GM18508 (cell line): Measurements from ENCODE around the gene NFIX.

Experiments used
- ATAC-seq: cut with Tn5 transposase; IDR thresholded peaks from one replicate; pipeline ENCODE4 v1.9.1; 2021; ENCODE audit warnings: moderate number of reproducible peaks; ENCODE audit not compliant: insufficient read depth, unreplicated experiment

Gene NFIX

DNA sequence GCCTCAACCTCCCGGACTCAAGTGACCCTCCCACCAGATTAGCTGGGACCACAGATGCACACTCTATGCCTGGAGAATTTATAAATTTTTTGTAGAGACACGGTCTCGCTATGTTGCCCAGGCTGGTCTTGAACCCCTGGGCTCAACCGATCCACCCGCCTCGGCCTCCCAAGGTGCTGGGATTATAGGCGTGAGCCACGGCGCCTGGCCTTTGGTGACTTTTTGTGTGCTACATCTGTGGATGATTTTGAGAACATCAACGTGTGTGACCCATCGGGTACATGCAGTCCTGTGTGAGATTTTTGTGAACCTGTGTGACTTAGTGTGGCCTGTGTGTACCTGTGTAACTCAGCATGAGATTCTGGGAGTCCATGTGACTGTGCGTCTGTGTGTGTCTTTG lies 8.5 kb upstream of the NFIX start:
- no peak for ATAC-seq

DNA sequence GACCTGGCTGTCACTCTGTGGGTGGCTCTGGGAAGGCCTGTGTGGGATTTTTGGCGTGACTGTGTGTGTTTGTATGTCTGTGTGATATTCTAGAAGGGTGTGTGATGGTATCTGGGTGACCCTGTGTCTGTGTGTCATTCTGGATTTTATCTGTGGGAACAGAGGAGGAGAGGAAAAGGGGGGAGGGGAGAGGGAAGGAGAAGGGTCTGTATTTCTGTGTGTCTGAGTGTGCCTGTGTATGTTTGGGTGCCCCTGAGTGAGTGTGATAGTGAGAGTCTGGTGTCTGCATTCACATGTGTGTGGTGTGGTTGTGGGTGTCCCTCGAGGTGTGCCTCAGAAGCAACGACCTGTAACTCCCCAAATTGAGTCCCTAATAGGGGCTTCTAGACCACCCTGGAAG lies 8.1 kb upstream of the NFIX start:
- ATAC-seq = no peak

DNA sequence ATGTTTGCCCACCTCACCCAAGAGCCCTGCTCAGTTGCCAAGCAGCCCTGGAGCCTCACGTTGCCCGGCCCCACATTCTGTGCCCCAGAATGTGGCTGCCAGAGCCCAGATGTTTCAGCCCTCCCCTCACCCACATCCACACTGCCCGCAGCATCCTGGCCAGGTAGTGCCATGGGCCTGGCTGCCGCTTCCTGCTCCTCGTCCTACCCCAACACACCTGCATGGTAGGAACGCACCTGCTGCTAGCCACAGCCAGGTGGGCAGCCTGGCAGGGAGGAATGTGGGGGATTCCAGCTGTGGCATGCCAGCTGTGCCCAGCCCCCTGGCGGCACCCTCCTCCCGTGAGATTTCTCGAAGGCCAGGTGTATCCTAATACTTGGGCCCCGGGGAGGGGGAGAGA lies 7.5 kb upstream of the NFIX start:
- no peak for ATAC-seq

DNA sequence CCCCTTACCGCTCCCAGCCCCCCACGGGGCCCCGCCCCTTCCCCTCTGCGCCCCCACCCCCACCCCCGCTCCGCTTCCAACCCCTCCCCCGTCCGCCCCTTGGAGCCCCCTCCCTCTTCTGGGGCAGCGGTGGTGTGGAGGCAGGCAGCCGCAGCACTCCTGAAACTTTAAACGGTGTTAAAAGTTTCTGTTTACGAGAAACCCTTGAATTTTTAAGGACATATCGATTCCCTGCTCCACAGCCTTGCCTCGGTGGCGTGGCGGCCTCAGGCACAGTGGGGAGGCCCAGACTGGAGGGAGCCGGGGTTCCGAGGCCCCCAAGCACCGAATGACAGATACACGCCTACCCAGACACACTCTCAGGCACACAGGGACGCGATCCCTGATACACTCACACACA lies 4.8 kb upstream of the NFIX start:
- ATAC-seq = no peak

DNA sequence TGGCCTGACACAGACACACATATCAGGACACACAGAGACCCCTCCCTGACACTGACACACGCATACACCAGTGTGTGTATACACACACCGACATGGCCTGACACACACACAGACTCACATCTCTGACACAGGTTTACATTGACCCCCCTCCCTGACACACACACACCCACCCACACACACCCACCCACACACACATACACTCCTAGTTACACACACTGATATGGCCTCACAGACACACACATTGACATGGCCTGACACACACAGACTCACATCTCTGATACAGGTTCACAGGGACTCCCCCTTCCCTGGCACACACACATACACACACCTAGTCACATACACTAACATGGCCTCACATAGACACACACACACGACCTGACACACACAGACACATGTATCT lies 4.4 kb upstream of the NFIX start:
- ATAC-seq = no peak

DNA sequence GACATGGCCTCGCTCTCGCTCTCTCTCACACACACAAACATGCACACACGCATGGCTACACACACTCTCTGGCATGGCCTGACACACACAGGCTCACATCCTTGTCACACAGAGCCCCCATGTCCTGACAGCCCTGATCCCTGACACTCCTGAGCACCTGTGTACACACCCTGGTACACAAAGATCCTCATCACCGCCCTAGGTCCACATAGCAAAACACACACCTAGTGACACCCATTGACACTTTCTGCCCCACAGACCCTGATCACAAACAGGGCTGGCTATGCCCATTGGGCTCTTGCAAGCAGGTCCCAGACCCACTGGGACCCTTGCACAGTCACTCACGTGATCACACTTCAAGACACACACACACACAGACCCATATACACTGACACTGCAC lies 4.0 kb upstream of the NFIX start:
- no peak for ATAC-seq

DNA sequence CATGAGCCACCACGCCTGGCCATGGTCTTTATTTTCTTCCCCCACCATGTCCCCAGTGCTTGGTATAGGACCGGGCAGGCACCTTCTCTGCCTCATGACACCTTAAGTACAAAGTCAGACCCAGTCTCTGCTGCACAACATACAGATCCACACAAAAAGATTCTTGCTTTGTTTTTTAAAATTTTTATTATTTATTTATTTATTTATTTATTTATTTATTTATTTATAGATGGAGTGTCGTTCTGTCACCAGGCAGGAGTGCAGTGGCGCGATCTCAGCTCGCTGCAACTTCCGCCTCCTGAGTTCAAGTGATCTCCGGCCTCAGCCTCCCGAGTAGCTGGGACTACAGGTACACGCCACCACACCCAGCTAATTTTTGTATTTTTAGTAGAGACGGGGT lies 2.5 kb upstream of the NFIX start:
- no peak for ATAC-seq

DNA sequence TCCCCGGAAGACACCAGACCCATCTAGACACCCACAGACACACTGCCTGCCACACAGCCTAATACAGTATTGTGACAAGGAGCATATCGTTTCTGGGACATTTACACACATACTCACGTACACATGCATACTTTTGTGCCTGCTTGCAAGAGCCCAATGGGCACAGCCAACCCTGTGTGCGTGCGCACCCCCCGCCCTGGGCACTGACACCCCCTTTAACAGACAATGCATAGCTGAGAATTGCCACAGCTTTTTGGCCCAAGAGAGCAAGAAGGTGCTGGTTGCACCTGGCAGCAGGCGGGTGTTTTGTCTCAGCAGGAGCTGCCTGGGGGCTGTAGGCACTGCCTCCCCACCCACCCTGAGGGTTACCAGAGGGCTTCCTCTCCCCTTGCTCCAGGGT lies 1.7 kb upstream of the NFIX start:
- ATAC-seq = no peak

DNA sequence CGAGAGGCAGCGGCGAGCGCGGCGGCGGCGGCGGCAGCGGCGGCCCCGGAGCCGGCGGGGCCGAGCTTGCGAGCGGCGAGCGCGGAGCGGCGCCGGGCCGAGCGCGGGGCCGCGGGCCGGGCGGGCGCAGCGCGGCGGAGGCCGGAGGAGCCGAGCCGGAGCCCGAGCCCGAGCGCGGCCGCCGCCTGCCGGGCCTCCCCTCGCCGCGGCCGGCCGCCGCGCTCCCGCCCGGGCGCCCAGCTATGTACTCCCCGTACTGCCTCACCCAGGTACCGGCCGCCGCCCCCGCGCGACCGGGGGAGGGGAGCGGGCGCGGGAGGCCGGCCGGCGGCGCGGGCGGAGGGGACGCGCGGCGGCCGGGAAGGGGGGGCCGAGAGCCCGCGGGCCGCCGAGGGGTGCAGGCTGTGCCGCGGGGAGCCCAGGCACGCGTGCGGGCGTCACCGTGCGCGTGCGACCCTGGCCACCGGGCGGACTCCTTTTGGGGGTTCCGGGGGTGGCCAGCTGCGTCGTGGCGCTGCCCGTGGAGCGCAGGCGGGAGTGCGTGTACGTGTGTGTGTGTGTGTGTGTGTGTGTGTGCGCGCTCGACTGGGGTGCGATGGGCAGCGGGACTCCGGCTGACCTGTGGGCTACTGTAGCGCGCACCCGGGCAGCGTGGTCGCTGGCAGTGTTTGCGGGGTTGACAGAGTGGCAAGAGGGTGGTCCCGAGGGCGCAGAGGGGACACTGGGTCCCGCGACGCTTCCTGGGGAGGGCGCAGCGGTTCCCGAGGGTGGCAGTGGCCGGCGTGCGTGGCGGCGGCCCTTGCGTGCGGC lies 526 bp downstream of the NFIX start:
- ATAC-seq = no peak

DNA sequence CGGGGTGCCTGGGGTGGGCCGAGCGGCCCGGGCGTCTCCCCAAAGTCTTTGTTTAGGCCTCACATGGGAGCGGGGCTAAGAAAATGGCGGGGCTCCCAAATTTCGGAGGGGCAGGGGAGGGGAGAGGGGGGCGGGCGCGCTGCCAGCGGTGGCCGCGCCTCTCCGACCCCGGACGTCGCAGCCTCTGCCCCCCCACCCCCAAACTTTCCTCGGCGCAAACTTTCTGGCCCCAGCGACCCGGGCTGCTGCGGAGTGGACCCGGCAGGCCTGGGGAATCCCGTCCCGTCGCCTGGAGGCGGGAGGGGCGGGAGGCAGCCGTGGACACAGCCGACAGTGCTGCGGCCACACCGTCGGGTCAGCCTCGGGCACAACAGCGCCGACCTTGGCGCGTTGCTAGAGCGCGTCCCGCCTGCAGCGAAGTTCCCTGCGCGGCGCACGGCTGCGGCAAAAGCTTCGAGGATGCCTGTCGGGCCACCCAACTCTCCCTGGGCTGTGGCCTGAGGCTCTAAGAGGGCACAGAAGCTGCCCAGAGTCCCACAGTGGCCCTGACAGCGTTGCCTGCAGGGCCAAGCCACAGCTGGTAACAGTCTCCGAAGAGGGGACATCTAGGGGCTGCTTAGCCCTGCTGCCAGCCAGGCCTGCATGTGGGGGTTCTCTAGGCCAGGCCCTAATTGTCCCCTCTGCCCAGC lies 1.3 kb downstream of the NFIX start:
- no peak for ATAC-seq

DNA sequence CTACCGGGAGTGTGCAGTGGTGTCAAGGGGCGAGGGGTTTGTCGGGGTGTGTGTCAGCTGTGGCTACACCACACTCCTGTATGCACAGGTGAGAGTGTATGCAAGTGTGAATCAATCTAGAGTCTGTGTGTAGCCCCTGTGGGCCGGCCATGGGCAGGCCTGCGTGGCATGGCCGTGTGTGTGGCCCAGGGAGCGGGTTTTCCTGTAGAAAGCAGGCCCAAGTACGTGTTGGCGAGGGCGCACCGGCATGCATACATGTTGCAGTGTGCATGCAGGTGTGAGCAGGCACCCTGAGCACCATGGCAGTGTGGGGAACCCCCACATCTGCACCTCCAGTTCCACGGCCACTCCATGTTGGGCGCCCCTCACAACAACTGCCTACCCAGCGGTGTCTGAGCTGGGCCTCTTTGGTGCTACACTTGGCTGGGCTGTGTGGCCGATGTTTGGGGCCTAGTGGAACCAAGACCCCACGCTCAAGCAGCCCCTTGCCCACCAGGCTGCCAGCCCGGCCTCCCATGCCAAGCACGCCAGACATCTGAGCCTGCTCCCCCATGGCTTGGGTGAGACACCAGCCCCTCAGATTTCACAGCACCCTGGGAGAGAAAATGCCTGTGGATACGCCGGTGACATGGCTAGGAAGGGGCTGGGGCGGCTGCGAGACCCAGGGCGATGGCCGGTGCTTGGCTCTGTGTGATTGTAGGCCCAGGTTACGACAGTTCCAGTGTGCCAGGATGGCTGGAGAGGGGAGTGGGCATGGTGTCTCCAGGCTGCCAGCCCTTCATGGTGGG lies 2.1 kb downstream of the NFIX start:
- no peak for ATAC-seq

DNA sequence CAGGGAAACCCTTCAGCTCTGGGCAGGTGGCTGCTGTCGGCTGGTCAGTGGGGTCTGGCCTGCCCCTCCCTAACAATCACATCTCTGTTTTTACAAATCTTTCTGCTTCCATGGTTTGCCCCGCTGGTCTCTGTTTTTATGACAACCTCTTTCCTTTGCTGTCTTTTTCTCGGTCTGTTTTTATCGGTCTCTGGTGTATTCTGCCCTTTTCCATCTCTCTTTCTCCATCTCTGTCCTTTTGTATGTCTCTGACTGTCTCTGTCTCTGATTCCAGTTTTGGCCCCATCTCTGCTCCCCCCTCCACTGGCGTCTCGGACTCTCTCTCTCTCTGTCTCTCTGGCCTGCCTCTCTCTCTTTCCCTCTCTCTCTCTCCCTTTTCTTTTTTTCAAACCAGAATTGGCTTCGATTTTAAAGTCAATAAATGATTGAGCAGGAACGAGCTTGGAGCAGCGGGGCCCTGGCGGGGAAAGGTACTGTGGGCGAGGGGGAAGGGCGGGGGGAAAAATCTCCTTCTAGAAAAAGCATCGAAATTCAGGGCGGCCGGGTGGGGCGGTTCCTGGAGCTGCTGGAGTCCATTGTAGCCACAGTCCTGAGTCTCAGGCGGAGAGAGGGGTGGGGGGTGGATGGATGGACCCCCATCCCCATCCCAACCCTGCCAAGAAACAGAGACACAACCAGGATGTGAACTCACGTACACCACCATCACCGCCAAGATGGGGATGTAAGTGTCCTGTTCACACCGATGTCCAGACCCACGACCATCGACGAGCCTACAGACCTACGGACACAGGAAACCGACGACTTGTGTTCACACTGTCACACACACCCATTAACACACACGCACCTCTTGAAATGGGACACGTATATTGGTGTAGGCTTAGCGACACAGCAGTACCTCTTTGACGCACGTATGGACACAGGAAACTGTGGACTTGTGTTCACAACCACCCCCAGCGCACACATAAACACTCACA lies 3.0 kb downstream of the NFIX start:
- no peak for ATAC-seq

DNA sequence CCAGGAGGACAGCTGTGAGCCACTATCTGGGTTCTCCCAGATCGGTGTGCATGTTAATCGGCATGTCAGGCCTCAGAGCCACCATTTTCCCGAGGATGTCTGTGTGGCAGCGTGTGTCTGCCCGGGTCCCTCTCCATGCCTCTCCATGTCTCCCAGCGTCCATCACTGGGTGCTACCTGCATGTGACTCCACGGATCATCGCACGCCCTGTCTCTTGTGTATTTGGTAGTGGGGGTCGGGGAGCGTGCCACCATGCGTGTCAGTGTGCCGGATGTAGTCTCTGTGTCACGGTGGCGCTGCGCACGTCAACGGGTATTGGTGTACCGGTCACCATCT lies 5.9 kb downstream of the NFIX start:
- ATAC-seq = no peak

DNA sequence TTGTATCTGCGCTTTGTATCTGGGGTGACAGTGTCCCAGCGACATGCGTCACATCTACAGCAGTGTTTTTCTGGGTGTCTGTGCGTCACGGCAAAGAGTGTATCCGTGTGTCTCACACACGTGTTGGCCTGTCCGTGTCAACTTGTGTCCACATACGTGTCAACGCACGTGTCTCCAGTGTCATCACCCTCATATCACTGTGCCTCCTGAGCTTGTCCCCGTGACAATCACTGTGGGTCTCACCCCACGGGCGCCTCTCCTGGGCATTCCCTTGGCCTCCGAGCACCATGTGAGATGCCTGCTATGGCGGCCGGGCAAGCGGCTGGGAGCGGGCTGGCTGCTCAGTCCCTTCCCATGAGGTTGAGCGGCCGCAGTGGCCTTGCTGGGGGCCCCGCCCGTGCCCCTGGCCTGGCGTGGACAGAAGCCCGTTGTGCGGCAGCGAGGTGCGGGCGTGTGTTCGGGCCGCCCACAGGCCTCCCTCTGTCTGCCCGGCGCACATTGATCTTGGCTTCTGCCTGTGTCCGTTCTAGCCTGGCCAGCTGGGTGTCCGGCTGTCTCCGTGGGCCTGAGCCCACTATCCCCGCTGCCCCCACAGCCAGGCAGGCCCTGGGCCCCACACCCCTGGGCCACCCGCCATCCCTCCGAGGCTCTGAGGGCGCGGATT lies 6.4 kb downstream of the NFIX start:
- ATAC-seq = no peak

DNA sequence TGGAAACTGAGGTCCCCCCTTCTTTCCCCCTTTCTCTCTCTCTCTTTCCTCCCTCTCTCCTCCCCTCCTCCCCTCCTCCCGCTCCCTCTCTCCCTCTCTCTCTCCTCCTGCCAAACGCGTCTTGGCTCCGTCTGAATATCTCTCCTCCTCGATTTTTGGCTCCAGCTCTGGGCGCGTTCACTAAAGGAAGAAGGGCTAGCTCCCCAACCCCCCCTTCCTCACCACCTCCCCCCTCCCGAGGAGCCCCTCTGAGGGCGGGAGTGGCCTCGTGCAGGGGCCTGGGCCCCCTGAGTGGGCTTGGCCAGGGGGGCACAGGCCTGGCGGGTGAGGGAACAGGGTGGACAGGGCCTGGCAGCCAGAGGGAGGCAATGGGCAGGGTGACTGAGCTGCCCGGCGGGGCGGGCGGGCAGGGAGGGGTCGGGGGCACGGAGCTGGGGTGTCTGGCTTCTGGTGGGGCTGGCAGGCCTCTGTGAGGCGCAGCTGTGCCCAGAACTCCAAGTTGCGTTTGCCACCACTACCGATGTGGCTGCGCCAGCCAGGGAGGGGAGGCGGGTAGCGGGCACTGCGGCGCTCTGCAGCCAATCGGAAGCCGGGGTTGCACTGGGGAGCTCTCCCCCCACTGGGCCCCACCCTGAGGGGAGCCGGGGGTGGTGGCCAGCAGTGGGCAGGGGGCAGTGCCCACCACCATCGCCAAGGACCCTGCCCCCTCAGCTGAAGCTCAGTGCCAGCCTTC lies 7.1 kb downstream of the NFIX start:
- ATAC-seq = no peak

DNA sequence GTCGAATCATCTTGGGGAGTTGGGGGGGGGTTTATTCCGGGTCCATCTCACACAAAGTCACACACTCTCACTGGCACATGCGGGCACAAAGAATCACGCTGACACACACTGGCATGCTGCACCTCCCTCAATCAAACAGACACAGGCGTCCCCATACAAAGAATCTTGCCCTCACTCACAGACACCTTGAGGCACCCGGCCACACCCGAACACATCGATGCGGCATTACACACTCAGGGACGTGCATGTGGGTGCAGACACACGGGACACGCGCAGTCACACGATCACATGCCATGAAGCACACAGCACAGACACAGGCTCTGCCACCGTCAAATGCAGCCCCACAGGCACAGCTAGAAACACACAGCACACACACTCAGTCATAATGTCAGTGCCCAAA lies 7.8 kb downstream of the NFIX start:
- no peak for ATAC-seq

DNA sequence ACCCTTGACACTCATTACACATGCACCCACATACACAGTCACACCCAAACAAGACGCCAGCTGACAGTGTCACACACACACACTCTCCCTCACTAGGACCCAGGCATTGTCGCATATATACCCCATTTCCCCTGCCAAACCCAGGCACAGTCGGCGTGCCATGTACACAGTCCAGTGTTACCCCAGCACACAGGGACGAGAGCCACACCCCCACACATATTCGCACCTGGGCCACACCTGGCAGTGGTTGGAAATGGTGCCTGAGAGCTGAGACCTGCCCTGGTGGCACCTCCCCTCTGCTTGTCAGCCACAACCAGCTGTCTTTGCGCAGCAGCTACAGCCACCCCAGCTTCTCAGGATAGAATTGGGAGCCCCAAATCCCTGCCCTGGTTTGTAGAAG lies 9.0 kb downstream of the NFIX start:
- ATAC-seq = no peak

DNA sequence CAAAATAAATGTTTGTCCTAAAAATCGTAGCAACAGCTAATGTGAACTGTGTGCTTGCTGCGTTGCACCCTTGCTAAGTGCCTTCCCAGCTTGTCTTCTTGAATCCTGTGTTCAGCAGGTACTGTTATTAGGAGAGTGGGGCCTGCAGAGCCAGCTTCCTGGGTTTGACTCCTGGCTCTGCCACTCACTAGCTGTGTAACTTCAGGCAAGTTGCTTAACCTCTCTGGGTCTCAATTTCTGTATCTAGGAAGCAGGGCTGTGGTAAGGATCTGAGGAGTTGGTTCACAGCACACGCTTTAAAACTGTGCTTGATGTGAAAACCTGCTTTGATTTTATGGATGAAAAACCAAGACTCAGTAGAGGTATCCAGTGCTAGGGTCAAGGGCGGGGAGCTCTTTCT lies 10.0 kb downstream of the NFIX start:
- ATAC-seq = no peak

DNA sequence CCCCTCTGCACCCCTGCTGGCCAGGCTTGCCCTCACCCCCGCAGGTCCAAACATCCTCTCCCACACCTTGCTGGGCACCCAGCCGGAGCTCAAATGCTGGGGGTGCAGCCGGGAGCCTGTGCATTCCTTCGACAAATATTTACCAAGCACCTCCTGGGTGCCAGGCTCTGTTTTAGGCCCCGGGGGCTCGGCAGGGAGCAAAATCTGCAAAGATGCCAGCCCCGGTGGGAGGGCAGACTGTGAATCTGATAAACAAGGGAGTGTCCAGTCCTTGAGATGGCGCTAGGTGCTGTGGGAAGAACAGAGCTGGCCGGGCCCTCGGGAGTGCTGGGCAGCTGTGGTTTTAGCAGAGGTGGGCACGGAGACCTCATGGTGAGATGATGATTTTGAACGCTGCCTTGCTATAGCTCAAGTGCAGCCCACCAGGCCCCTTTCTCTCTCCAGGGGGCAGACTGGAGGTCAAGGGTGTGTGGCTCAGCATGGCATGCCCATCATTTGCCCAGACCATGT lies 10.6 kb downstream of the NFIX start:
- ATAC-seq = no peak
